Stimulated activated CD8-positive, alpha-beta memory T cell treated with anti-CD3 and anti-CD28 coated beads, Interleukin-15, amount 100 ng/mL, for 4 hours (primary cell): ENCODE data around the gene ULK2.
"Not testable (repeated sequence)": the region's sequence is repeated elsewhere in the genome, so short reads cannot be mapped to it uniquely, and the experiment has no call there.

Experiments used
- DNase-seq, 2 donors: peaks; one replicate each; pipeline ENCODE4 v3.0.0-alpha.2; 2020; ENCODE audit warnings: low read depth in 2 of 2

Gene ULK2

GRCh38 chr17:19865021-19865420 lies 2.7 kb downstream of the ULK2 start:
- no peak for DNase-seq

- not testable (repeated sequence) for DNase-seq
Observed at GRCh38 chr17:19860647-19861177, 7.0 kb downstream of the ULK2 start.

DNA sequence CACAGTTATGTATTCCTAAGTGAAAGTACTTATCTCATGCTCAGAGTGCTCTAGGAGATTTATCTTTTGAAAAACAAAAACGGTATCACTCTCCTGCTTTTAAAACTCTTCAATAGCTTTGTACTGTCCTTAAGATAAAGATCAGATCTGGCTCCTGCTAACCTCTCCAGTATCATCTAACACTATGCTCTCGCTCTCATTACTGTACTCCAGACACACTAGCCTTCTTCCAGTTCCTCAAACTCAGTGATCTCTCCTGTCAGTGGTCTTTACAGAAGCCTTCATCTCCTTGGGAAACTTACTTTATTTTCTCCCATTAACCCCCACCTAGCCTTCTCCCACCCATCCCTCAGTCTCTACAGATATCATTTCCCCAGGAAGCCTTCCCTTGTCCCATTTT lies 10.1 kb downstream of the ULK2 start:
- no peak for DNase-seq

DNA sequence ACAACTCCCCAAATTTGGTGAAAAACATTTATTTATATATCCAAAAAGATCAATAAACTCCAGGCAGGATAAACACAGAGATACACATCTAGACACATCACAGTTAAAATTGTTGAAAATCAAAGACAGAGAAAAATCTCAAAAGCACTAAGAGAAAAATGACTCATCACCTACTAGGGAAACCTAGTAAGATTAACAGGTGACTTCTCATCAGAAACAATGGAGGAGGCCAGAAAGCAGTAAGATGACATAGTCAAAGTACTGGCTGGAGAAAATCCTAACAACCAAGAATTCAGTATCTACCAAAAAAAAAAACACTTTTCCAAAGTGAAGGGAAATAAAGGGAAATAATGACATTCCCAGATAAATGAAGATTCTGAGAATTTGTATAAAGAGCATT lies 33.8 kb downstream of the ULK2 start:
- no peak for DNase-seq

- DNase-seq = no peak
Observed at GRCh38 chr17:19830061-19830460, 37.7 kb downstream of the ULK2 start.

DNA sequence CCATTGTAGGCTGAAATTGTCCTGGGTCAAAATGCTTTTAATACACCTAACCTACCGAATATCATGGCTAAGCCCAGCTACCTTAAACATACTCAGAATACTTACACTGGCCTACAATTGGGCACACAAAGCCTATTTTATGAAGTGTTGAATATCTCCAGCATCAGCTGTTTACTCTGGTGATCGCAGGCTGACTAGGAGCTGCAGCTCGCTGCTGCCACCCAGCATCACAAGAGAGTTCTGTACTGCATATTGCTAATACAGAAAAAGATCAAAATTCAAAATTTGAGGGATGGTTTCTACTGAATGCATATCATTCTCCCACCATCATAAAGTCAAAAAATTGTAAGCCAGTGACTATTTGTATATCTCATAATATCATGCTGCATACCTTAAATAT lies 55.3 kb downstream of the ULK2 start:
- no peak for DNase-seq

- no peak for DNase-seq
Observed at GRCh38 chr17:19805006-19805405, 62.7 kb downstream of the ULK2 start.

DNA sequence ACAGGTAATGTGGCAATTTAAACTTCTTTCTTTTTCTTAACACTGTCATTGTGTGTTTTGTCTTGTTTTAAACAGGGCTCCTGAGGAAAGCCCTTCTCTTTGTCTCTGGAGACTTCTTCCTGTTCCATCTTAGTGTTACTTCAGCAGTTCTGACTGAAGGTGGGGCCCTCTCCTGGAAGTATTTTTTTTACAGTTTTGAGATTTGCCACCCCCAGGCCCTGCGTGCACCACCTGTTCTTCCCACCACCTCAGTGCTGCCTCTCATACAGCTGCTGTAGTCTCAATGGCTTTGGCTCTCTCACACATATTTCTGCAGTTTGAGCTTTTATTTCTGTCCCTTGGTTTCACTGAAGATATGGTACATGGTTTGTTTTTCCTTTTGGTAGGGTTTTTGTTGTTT lies 67.2 kb downstream of the ULK2 start:
- no peak for DNase-seq

DNA sequence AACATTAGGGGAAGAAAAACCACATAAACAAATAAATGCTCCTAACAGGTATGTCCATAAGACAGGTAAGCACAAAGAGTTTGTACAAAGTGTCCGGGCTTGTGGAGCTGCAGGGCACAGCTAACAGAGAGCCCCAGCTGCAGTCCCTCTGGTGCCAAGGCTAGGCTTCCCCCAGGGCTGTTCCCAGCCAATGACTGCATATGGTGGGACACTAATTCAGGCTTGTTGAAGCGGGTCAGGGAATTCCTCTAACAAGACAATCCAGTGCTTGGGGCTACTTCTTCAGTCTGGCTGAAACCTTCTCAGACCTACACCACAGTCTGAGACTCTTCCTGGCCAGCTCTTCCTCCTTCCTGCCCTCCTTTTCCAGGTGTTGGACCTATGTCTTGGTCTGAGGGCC lies 67.9 kb downstream of the ULK2 start:
- DNase-seq = no peak

- no peak for DNase-seq
Observed at GRCh38 chr17:19796457-19796856, 71.3 kb downstream of the ULK2 start.

DNA sequence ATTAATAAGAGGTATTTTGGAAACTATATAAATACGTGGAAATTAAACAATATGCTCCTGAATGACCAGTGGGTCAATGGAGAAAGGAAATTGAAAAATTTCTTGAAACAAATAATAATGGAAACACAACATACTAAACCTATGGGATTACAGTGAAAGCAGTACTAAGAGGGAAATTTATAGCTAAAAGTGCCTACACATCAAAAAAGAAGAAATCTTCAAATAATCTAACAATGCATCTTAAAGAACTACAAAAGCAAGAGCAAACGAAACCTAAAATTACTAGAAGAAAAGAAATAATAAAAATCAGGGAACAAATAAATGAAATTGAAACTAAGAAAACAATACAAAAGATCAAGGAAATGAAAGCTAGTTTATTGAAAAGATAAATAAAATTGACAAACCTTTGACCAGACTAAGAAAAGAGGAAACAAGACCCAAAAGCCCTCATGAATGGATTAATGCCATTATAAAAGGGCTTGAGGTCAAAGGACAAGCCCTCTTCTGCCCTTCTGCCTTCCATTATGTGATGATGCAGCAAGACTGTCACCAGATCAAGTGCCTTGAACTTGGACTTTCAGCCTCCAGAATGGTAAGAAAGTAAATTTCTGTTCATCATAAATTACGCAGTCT lies 75.7 kb downstream of the ULK2 start:
- no peak for DNase-seq

DNA sequence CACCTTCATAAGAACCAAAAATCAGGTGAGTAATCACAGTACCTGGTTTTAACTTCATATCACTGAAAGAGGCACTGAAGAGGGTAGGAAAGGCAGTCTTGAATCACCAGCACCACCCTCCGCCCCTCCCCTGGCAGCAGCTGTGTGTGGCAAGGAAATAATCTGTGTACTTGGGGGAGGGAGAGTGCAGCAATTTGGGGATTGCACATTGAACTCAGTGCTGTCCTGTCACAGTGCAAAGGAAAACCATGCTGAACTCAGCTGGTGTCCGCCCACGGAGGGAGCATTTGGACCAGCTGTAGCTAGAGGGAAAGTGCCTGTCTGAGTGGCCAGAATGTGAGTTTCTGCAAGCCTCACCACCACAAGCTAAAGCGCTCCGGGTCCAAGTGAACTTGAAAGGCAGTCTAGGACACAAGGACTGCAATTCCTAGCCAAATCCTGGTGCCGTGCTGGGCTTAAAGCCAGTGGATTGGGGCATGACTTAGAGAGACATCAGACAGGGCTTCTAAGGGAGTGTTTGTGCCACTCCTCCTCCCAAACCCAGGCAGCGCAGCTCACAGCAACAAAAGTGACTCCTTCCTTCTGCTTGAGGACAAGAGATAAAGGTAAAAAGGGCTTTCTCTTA lies 79.9 kb downstream of the ULK2 start:
- DNase-seq = no peak

GRCh38 chr17:19785854-19786253 lies 81.9 kb downstream of the ULK2 start:
- no peak for DNase-seq

DNA sequence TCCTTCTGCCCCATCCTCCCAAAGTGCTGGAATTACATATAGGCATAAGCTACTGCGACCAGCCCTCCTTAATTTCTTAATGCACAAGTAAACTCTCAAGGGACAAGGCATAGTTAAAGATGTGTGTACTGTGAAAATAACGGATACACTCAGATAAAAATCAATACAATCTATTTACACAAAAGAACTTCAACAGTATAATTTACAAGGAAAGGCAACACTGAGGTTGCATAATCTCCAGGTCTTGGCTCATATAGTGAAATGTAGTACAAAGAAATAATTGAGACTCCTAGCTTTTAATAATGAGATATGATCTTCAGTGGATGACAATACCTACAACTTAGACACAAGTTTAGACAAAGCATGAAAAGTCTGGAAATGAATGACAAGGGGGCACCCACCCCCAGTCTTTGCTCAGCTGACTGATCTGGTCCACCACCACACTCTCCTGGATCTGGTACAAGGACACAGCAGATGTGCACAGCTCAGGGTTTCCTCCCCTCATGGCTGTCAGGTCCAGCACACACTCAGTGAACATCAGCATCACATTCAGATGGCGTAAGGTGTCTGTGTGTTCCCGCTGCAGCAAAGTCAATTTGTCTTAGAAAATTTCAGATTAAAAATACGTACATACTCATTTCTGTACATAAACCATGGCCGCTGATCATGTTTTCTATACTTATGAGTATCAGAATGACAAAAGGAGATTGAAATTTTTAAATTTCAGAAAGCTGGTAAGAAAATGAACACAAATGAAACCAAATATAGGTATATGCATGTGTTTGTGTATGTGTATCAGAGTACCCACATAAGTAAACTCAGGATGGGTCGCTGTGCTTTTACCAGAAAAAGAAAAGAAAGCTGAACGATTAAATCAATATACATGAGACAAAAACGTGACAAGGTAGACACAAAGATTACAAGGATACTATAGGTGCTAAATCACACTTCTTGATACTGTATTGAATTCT lies 86.0 kb downstream of the ULK2 start:
- no peak for DNase-seq

DNA sequence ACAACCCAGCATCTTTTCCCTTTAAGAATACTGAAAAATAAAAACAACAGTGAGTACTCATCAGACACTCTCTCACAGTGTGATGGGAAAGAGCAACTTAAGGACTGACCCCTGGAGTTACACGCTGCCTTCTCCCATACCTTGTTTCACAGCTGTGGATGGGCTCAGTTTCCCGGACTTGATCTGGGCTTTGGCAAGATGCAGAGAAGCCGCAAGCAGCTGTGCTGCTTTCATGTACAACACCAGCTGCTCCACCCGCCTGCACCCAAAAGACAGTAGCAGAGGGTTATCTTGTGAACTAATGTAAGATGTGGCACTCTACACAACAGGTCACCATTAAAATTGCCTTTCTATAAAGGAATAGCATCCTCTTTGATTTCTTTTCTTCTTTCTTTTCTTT lies 86.9 kb downstream of the ULK2 start:
- no peak for DNase-seq

DNA sequence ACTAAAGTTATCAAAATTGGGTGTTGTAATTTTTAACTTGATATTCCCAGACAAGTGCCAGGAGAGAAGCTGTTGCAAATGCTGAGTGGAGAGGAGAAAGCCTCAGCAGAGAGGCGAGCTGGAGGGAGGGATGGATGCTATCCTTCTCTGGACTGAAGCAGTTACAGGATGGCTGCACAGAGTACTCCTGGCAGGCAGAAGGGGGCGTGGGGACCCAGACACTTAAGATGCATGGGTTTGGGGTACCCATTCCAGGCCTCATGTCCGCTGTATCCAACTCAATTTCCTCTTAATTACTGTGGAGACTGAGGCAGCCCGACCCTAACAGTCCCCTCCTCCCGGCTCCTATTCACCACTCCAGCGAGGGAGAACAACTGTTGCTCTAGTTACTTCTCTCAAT lies 94.2 kb downstream of the ULK2 start:
- no peak for DNase-seq

DNA sequence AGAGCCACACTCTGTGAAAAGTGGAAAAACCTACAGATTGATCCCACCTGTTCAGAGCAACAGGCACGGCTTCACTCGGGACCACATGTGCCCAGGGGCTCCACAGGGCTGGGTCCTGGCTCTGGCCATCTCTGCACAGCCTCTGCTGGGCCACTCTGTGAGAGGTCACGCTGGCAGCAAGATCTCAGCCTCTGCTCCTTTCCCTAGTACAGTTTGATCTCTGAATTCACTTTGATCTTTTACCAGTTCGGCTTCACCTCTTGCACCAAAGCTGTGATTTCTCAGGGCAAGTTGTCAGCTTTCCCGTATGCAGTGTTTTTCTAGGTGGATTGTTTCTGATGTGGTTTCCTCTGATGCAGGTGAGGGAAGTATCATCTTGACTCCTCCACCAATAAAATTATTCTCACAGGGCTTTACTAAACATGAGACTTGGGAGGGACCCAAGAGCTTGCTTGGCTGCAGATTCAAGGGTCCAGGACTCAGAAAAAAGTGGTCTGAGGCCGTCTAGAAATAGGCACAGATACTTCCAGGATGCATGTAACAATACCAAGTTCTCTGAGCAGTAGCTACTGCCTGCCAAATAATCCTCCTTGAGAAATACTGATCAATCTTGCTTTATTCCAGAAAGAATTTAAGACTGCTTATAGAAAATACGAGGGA lies 95.6 kb downstream of the ULK2 start:
- no peak for DNase-seq

GRCh38 chr17:19770985-19771735 lies 96.6 kb downstream of the ULK2 start:
- no peak for DNase-seq

- no peak for DNase-seq
Observed at GRCh38 chr17:19769946-19770652, 97.6 kb downstream of the ULK2 start.

GRCh38 chr17:19768046-19768782 lies 99.5 kb downstream of the ULK2 start:
- DNase-seq = no peak
